DND-41 (cell line): ENCODE measurements around the gene CYP27B1.

Source experiments
- EZH2 ChIP-seq: IDR thresholded peaks from 3 replicates; pipeline ENCODE4 v1.6.1; 2012; ENCODE audit warnings: borderline replicate concordance, low read depth, mild to moderate bottlenecking, moderate library complexity, low read length, inconsistent platforms; ENCODE audit not compliant: severe bottlenecking
- TF ChIP-seq, protein P1 (sequence below): IDR thresholded peaks from 2 replicates; pipeline ENCODE4 v1.5.1; 2012; ENCODE audit warnings: borderline replicate concordance, low read length, moderate library complexity, mild to moderate bottlenecking; ENCODE audit not compliant: poor library complexity, severe bottlenecking; ENCODE audit errors: extremely low read depth

GRCh38 chr12:57782608-57783465 is 16.0 kb upstream of the CYP27B1 start, which contains the start of gene TSFM:
- TF ChIP-seq EZH2 = no peak
- TF ChIP-seq, protein P1, sequence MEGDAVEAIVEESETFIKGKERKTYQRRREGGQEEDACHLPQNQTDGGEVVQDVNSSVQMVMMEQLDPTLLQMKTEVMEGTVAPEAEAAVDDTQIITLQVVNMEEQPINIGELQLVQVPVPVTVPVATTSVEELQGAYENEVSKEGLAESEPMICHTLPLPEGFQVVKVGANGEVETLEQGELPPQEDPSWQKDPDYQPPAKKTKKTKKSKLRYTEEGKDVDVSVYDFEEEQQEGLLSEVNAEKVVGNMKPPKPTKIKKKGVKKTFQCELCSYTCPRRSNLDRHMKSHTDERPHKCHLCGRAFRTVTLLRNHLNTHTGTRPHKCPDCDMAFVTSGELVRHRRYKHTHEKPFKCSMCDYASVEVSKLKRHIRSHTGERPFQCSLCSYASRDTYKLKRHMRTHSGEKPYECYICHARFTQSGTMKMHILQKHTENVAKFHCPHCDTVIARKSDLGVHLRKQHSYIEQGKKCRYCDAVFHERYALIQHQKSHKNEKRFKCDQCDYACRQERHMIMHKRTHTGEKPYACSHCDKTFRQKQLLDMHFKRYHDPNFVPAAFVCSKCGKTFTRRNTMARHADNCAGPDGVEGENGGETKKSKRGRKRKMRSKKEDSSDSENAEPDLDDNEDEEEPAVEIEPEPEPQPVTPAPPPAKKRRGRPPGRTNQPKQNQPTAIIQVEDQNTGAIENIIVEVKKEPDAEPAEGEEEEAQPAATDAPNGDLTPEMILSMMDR = peak; percentile 98
